GM12878 (cell line): ENCODE results near the gene FGF1.

Experiments used
- CEBPB ChIP-seq, 2 experiments: fragments of 150-350 bp in 1 of 2; IDR thresholded peaks; 2 replicates each; pipeline ENCODE4 v1.6.1; 2012 to 2014; ENCODE audit warnings: low read depth in 2 of 2, low read length in 2 of 2, borderline replicate concordance in 1 of 2, inconsistent platforms in 1 of 2
- CREB1 ChIP-seq: IDR thresholded peaks from 2 replicates; pipeline ENCODE4 v1.6.1; 2012; ENCODE audit warnings: low read depth, mild to moderate bottlenecking, inconsistent platforms
- JUND ChIP-seq: IDR thresholded peaks from 2 replicates; pipeline ENCODE4 v1.6.1; 2012; ENCODE audit warnings: low read depth, mild to moderate bottlenecking, low read length, improper control_type of control experiment, moderate library complexity
- MXI1 ChIP-seq: fragments of 150-350 bp; IDR thresholded peaks from 2 replicates; pipeline ENCODE4 v1.6.1; 2011; ENCODE audit warnings: low read depth, mild to moderate bottlenecking, inconsistent platforms, low read length, improper control_type of control experiment
- POLR2A ChIP-seq: IDR thresholded peaks from 2 replicates; pipeline ENCODE4 v1.6.1; 2011; ENCODE audit warnings: low read depth, mild to moderate bottlenecking, low read length
- SP1 ChIP-seq: IDR thresholded peaks from one replicate; pipeline ENCODE4 v1.6.1; 2011; ENCODE audit warnings: low read depth, low read length
- SREBF2 ChIP-seq: IDR thresholded peaks from 2 replicates; pipeline ENCODE4 v1.6.1; 2012; ENCODE audit warnings: mild to moderate bottlenecking, low read length
- ZNF24 ChIP-seq: fragments of 450-650 bp; IDR thresholded peaks from 2 replicates; pipeline ENCODE4 v1.6.1; 2017; ENCODE audit warnings: antibody characterized with exemption, mild to moderate bottlenecking
- ZNF384 ChIP-seq: IDR thresholded peaks from 2 replicates; pipeline ENCODE4 v1.6.1; 2012; ENCODE audit warnings: low read depth, mild to moderate bottlenecking, low read length, improper control_type of control experiment, borderline replicate concordance
- TF ChIP-seq, protein P1 (sequence below), 3 experiments: IDR thresholded peaks in 2 of 3; conservative IDR thresholded peaks in 1 of 3; 2 replicates each; pipeline ENCODE4 v1.5.1; 2011; ENCODE audit warnings: low read depth in 3 of 3, low read length in 3 of 3, mild to moderate bottlenecking in 3 of 3, control low read depth in 2 of 3, moderate library complexity in 2 of 3, inconsistent platforms in 1 of 3, mixed read lengths in 1 of 3; ENCODE audit not compliant: control insufficient read depth in 2 of 3, insufficient read depth in 1 of 3; ENCODE audit errors: extremely low read depth in 1 of 3
- TF ChIP-seq, protein P2 (sequence below): IDR thresholded peaks from 2 replicates; pipeline ENCODE4 v1.6.1; 2012; ENCODE audit warnings: low read depth, low read length, improper control_type of control experiment
- TF ChIP-seq, protein P3 (sequence below): IDR thresholded peaks from 2 replicates; pipeline ENCODE4 v1.6.1; 2012; ENCODE audit warnings: improper control_type of control experiment, low read depth, low read length; ENCODE audit not compliant: insufficient replicate concordance

DNA sequence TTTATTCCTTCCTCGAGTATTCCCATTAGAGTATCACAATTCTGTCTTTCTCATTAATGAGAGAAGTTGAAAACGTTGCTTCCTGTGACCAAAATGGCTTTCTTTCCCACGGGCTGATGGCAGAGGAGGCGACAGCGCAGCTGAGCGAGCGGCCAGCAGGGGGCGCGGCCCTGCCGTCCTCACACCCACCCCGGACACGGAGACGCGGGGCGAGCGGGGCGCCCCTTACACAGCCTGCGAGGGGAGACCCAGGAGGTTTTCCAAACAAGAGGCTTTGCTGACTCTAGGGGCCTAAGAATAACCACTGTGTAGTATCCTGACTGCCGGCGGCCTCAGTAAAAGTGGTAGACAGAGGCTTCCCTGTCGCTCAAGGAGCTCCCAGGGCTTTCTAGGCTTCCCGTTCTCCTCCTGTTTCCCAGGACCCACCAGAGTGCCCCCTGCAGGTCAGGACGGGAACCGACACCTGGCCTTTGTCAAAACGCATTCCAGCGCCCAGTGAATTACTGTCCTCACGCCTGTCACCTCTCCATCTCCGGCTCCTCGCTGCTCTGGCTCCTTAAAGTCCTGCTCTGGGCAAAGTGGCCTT is 27.3 kb upstream of the FGF1 start:
- TF ChIP-seq CEBPB (IDR thresholded peaks at IDR 0.05; ENCODE audit: borderline replicate concordance in 1 of 2, low read depth in 2 of 2, low read length in 2 of 2) (no peak), ZNF24 (peak; percentile 39; the same call in 1 of the 2 replicates), ZNF384 (no peak), SP1 (peak; percentile 15), CREB1 (0 out of 2 replicates have a peak, but pooled peaks have one; percentile 35), SREBF2 (no peak), POLR2A (no peak), MXI1 (no peak), JUND (no peak)
- TF ChIP-seq, protein P1, sequence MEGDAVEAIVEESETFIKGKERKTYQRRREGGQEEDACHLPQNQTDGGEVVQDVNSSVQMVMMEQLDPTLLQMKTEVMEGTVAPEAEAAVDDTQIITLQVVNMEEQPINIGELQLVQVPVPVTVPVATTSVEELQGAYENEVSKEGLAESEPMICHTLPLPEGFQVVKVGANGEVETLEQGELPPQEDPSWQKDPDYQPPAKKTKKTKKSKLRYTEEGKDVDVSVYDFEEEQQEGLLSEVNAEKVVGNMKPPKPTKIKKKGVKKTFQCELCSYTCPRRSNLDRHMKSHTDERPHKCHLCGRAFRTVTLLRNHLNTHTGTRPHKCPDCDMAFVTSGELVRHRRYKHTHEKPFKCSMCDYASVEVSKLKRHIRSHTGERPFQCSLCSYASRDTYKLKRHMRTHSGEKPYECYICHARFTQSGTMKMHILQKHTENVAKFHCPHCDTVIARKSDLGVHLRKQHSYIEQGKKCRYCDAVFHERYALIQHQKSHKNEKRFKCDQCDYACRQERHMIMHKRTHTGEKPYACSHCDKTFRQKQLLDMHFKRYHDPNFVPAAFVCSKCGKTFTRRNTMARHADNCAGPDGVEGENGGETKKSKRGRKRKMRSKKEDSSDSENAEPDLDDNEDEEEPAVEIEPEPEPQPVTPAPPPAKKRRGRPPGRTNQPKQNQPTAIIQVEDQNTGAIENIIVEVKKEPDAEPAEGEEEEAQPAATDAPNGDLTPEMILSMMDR (IDR thresholded peaks at IDR 0.05 in 2 of 3, conservative IDR thresholded peaks at IDR 0.05 in 1 of 3; ENCODE audit: control insufficient read depth in 2 of 3, extremely low read depth in 1 of 3, insufficient read depth in 1 of 3, low read depth in 3 of 3, low read length in 3 of 3), result peak; percentile 86 to 94 (median 91)
- TF ChIP-seq, protein P2, sequence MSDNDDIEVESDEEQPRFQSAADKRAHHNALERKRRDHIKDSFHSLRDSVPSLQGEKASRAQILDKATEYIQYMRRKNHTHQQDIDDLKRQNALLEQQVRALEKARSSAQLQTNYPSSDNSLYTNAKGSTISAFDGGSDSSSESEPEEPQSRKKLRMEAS, result no peak
- TF ChIP-seq, protein P3, sequence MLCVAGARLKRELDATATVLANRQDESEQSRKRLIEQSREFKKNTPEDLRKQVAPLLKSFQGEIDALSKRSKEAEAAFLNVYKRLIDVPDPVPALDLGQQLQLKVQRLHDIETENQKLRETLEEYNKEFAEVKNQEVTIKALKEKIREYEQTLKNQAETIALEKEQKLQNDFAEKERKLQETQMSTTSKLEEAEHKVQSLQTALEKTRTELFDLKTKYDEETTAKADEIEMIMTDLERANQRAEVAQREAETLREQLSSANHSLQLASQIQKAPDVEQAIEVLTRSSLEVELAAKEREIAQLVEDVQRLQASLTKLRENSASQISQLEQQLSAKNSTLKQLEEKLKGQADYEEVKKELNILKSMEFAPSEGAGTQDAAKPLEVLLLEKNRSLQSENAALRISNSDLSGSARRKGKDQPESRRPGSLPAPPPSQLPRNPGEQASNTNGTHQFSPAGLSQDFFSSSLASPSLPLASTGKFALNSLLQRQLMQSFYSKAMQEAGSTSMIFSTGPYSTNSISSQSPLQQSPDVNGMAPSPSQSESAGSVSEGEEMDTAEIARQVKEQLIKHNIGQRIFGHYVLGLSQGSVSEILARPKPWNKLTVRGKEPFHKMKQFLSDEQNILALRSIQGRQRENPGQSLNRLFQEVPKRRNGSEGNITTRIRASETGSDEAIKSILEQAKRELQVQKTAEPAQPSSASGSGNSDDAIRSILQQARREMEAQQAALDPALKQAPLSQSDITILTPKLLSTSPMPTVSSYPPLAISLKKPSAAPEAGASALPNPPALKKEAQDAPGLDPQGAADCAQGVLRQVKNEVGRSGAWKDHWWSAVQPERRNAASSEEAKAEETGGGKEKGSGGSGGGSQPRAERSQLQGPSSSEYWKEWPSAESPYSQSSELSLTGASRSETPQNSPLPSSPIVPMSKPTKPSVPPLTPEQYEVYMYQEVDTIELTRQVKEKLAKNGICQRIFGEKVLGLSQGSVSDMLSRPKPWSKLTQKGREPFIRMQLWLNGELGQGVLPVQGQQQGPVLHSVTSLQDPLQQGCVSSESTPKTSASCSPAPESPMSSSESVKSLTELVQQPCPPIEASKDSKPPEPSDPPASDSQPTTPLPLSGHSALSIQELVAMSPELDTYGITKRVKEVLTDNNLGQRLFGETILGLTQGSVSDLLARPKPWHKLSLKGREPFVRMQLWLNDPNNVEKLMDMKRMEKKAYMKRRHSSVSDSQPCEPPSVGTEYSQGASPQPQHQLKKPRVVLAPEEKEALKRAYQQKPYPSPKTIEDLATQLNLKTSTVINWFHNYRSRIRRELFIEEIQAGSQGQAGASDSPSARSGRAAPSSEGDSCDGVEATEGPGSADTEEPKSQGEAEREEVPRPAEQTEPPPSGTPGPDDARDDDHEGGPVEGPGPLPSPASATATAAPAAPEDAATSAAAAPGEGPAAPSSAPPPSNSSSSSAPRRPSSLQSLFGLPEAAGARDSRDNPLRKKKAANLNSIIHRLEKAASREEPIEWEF, result no peak
